ENCODE measurements around the gene NMNAT3.

The NMNAT3 gene

DNA sequence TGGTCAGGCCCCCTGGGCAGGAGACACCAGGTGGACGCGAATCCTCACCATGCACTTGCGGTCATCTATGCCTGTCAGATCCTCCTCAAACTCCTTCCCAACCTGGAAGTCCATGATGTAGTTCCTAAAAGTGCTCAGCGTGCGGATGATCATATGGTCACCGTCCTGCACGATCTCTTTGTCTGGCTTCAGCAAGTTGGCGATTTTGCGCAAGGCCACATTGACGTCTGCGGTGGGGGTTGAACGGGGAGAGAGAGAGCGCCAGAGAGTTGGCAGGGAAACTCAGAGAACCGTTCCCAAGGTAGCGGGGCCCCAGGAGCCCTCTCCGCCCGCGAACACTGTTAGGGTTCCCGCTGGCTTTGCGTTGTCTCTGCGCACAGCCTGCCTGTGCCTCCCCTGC is 139.0 kb downstream of the NMNAT3 start:
- Histone ChIP-seq H3K9ac (ENCODE audit: low read depth, low read length, poor library complexity, severe bottlenecking) (no peak overlapping the region), H3K9me3 (ENCODE audit: insufficient read depth, low read depth, low read length) (no peaks in the 10 kb centered on the region), H3K9me2 (replicated peaks; ENCODE audit: low read depth, low read length) (no peaks in the 10 kb centered on the region), H2AFZ (ENCODE audit: low read length) (no peak overlapping the region), H3K4me3 (ENCODE audit: low read length, poor library complexity, severe bottlenecking) (no peak overlapping the region), H3K4me1 (ENCODE audit: insufficient read depth, low read length, poor library complexity, severe bottlenecking) (peaks cover 9% of the 10 kb centered on the region), H3F3A (ENCODE audit: low read depth) (no peaks in the 10 kb centered on the region), H3K27me3 (ENCODE audit: insufficient read depth, low read length, poor library complexity, severe bottlenecking) (no peaks in the 10 kb centered on the region), H3K36me3 (ENCODE audit: insufficient read depth, low read length) (no peaks in the 10 kb centered on the region), H3K79me2 (ENCODE audit: insufficient read depth, low read length) (no peaks in the 10 kb centered on the region), H3K4me2 (ENCODE audit: low read depth, low read length, poor library complexity, severe bottlenecking) (no peak overlapping the region), H4K20me1 (ENCODE audit: insufficient read depth, low read length, poor library complexity, severe bottlenecking) (no peaks in the 10 kb centered on the region)
- TF ChIP-seq, protein P1, sequence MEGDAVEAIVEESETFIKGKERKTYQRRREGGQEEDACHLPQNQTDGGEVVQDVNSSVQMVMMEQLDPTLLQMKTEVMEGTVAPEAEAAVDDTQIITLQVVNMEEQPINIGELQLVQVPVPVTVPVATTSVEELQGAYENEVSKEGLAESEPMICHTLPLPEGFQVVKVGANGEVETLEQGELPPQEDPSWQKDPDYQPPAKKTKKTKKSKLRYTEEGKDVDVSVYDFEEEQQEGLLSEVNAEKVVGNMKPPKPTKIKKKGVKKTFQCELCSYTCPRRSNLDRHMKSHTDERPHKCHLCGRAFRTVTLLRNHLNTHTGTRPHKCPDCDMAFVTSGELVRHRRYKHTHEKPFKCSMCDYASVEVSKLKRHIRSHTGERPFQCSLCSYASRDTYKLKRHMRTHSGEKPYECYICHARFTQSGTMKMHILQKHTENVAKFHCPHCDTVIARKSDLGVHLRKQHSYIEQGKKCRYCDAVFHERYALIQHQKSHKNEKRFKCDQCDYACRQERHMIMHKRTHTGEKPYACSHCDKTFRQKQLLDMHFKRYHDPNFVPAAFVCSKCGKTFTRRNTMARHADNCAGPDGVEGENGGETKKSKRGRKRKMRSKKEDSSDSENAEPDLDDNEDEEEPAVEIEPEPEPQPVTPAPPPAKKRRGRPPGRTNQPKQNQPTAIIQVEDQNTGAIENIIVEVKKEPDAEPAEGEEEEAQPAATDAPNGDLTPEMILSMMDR (conservative IDR thresholded peaks at IDR 0.05; ENCODE audit: low read length) = no peak
- no peak for TF ChIP-seq EZH2phosphoT487 (IDR thresholded peaks at IDR 0.05; ENCODE audit: borderline replicate concordance)

DNA sequence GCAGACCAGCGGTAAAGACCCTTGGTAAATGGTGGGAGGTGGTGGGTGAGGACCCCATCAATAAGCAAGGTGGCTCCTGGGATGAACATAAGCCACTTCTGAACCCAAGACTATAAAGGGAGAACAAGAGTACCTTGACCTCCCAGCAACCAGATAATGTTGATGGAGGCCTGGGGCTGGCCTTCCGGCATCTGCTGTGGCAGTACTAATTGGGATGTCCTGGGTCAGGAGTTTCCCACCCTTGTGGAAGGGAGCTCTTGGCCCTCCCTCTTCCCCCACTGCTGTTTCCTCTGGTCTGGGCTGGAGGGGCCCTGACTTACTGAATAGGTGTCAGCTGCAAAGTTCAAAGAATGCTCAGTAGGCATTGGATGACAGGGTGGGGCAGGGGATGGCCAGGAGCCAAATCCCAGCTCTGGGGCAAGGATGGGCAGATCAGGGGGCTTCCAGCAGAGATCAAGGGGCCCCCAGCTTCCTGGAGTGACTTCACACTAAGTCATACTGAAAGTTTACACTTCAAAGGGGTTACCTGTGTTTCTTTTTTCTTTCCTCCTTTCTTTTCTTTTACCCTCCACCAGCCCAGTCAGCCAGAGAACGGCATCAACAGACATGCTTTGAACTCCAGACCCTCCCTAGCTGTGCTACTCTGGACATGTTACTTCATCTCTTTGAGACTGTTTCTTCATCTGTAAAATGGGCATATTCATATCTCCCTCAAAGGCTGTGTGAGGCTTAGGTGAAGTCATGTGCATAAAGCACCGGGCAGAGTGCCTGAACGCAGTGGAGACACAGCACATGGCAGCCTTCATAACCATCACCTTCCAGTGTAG is 139.8 kb downstream of the NMNAT3 start:
- Histone ChIP-seq H3K9me3 (ENCODE audit: insufficient read depth, low read depth, low read length) (no peaks in the 10 kb centered on the region), H3K36me3 (ENCODE audit: insufficient read depth, low read length) (no peaks in the 10 kb centered on the region), H3K4me1 (ENCODE audit: insufficient read depth, low read length, poor library complexity, severe bottlenecking) (peaks cover 9% of the 10 kb centered on the region), H3K27me3 (ENCODE audit: insufficient read depth, low read length, poor library complexity, severe bottlenecking) (no peaks in the 10 kb centered on the region), H3K79me2 (ENCODE audit: insufficient read depth, low read length) (no peaks in the 10 kb centered on the region), H2AFZ (ENCODE audit: low read length) (no peak overlapping the region), H3K9ac (ENCODE audit: low read depth, low read length, poor library complexity, severe bottlenecking) (no peak overlapping the region), H3K4me3 (ENCODE audit: low read length, poor library complexity, severe bottlenecking) (no peak overlapping the region), H3K4me2 (ENCODE audit: low read depth, low read length, poor library complexity, severe bottlenecking) (no peak overlapping the region), H3K9me2 (replicated peaks; ENCODE audit: low read depth, low read length) (no peaks in the 10 kb centered on the region), H4K20me1 (ENCODE audit: insufficient read depth, low read length, poor library complexity, severe bottlenecking) (no peaks in the 10 kb centered on the region), H3F3A (ENCODE audit: low read depth) (no peaks in the 10 kb centered on the region)
- TF ChIP-seq EZH2phosphoT487 (IDR thresholded peaks at IDR 0.05; ENCODE audit: borderline replicate concordance) = no peak
- TF ChIP-seq, protein P1 (conservative IDR thresholded peaks at IDR 0.05; ENCODE audit: low read length) = no peak

DNA sequence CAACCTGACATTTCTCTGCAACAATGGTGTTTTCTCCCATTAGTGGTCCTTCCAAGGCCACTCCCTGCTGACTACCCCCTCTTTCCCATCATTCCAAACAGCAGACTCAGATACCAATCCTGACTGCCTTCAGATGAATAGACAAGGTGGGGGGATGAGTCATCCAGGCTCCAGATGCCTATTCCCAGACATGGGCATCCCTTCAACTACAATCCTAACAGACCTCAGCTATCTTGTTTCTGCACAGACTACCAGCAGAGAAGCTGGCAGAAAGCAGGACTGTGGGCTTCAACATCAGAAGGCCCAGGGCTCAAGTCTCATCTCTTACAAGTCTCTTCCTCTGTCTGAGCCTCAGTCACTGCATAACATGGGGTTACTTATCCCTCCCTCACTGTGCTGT is 140.4 kb downstream of the NMNAT3 start:
- Histone ChIP-seq H3K9ac (ENCODE audit: low read depth, low read length, poor library complexity, severe bottlenecking) (no peak overlapping the region), H3K4me1 (ENCODE audit: insufficient read depth, low read length, poor library complexity, severe bottlenecking) (peaks cover 9% of the 10 kb centered on the region), H3K9me2 (replicated peaks; ENCODE audit: low read depth, low read length) (no peaks in the 10 kb centered on the region), H3K36me3 (ENCODE audit: insufficient read depth, low read length) (no peaks in the 10 kb centered on the region), H3K79me2 (ENCODE audit: insufficient read depth, low read length) (no peaks in the 10 kb centered on the region), H2AFZ (ENCODE audit: low read length) (no peak overlapping the region), H3F3A (ENCODE audit: low read depth) (no peaks in the 10 kb centered on the region), H3K4me3 (ENCODE audit: low read length, poor library complexity, severe bottlenecking) (no peak overlapping the region), H3K27me3 (ENCODE audit: insufficient read depth, low read length, poor library complexity, severe bottlenecking) (no peaks in the 10 kb centered on the region), H3K4me2 (ENCODE audit: low read depth, low read length, poor library complexity, severe bottlenecking) (no peak overlapping the region), H3K9me3 (ENCODE audit: insufficient read depth, low read depth, low read length) (no peaks in the 10 kb centered on the region), H4K20me1 (ENCODE audit: insufficient read depth, low read length, poor library complexity, severe bottlenecking) (no peaks in the 10 kb centered on the region)
- TF ChIP-seq EZH2phosphoT487 (IDR thresholded peaks at IDR 0.05; ENCODE audit: borderline replicate concordance) = no peak
- TF ChIP-seq, protein P1 (conservative IDR thresholded peaks at IDR 0.05; ENCODE audit: low read length) = no peak

Data from Loucy (cell line).